Ishikawa (cell line): ENCODE measurements around the gene HERC2.

Experiments
- CREB1 ChIP-seq: IDR thresholded peaks from 2 replicates; pipeline ENCODE4 v1.6.1; 2012; ENCODE audit warnings: low read depth
- EGR1 ChIP-seq: IDR thresholded peaks from 2 replicates; pipeline ENCODE4 v1.6.1; 2012
- EP300 ChIP-seq: IDR thresholded peaks from 2 replicates; pipeline ENCODE4 v1.6.1; 2012; ENCODE audit warnings: borderline replicate concordance
- NFIC ChIP-seq: IDR thresholded peaks from 2 replicates; pipeline ENCODE4 v1.6.1; 2012
- RAD21 ChIP-seq: IDR thresholded peaks from 2 replicates; pipeline ENCODE4 v1.6.1; 2012; ENCODE audit warnings: low read depth
- YY1 ChIP-seq: IDR thresholded peaks from 2 replicates; pipeline ENCODE4 v1.6.1; 2012; ENCODE audit warnings: low read depth
- ZBTB7A ChIP-seq: IDR thresholded peaks from 2 replicates; pipeline ENCODE4 v1.6.1; 2012; ENCODE audit warnings: low read depth
- TF ChIP-seq, protein P1 (sequence below): IDR thresholded peaks from 2 replicates; pipeline ENCODE4 v1.6.1; 2012

DNA sequence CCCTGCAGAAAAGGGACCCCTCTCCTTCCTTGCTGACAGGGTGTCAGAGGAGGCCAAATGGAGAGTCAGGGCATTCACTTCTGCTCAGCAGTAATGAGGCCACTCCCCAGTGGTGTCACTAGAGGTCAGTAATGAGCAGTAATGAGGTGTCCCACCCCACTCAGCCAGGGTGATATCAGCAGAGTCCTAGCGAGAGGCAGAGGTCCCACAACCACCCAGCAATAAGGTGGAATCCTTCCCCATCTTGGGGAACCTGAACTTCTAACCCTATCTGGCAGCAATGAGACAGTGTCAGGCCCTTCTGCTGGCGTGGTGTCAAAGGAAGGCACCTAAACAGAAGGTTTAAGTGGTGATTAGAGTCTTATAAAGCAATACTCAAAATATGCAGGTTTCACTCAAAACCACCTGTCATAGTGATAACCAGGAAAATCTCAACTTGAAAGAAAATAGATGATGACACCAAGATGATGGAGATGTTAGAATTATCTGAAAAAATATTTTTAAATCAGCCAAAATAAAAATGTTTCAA is 235.7 kb downstream of the HERC2 start:
- TF ChIP-seq YY1: no peak
- TF ChIP-seq EP300: no peak
- TF ChIP-seq RAD21: peak; percentile 72
- TF ChIP-seq, protein P1, sequence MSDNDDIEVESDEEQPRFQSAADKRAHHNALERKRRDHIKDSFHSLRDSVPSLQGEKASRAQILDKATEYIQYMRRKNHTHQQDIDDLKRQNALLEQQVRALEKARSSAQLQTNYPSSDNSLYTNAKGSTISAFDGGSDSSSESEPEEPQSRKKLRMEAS: no peak
- TF ChIP-seq NFIC: no peak
- TF ChIP-seq EGR1: no peak
- no peak for TF ChIP-seq ZBTB7A
- no peak for TF ChIP-seq CREB1
